GM21381 (cell line): ENCODE measurements around the gene OPA3.

Experiments
- ATAC-seq: cut with Tn5 transposase; IDR thresholded peaks from one replicate; pipeline ENCODE4 v1.9.1; 2021; ENCODE audit warnings: mild to moderate bottlenecking, moderate library complexity; ENCODE audit not compliant: unreplicated experiment

Gene OPA3

GRCh38 chr19:45568732-45569131, 15.9 kb downstream of the OPA3 start:
- ATAC-seq, result no peak

DNA sequence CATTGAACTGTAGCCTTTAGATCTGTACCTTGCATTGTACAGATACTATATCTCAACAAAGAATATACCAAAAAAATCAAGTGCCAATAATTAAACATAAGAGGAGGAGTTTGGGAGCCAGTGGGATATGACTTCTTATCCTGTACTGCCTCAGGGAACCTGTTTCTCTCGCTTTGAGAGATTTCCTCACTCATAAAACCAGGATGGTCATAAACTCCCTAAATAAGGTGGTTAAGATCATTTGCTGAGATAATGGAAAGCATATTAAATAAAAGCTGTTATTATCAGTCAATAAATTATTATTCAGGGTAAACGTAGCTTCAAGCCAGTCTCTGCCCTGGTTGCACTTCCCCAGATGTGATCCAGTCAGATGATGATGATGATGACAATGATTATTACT, 17.0 kb downstream of the OPA3 start:
- no peak for ATAC-seq

GRCh38 chr19:45564131-45564780, 20.3 kb downstream of the OPA3 start:
- ATAC-seq, result no peak

- no peak for ATAC-seq
Observed at GRCh38 chr19:45560686-45561085, 23.9 kb downstream of the OPA3 start.

DNA sequence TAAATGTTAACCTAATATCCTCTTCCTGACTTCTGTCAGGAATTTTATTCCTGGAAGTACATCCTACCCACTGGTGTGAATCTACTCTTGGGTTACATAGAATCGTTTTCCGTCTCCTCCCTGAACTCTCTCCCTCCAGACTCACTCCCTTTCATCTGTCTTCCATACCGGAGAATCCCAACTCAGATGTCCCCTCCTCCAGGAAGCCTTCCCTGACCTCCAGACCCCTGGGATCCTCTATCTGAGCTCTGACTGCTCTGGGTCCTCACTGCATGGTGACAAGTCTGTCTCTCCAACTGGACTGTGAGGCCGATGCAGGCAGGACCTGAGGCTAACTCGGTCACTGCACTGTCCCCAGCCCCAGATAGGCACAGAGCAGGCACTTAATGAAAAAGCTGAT, 24.6 kb downstream of the OPA3 start:
- no peak for ATAC-seq

DNA sequence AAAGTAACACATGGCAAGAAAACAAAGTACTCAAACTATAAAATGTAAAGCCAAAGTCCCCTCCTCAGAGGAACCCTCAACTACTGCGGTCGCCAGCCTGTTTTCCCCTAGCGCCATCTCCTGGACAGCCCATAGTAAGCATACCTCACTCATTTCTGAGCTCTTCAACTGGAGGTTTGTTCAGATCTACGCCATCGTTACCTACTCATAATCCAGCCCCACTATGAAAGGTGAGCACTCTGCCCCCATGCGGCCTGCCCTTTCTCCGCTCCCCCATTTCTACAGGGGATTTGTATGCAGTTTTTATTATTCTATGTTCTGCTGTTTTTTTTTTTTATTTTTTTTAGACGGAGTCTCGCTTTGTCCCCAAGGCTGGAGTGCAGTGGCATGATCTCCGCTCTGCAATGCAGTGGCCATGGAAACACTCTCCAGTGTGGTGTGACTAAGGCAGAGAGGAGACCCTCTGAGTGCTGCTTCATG, 26.2 kb downstream of the OPA3 start:
- no peak for ATAC-seq

GRCh38 chr19:45556835-45557234, 27.8 kb downstream of the OPA3 start:
- ATAC-seq, result no peak

GRCh38 chr19:45554481-45554880, 30.1 kb downstream of the OPA3 start:
- no peak for ATAC-seq

DNA sequence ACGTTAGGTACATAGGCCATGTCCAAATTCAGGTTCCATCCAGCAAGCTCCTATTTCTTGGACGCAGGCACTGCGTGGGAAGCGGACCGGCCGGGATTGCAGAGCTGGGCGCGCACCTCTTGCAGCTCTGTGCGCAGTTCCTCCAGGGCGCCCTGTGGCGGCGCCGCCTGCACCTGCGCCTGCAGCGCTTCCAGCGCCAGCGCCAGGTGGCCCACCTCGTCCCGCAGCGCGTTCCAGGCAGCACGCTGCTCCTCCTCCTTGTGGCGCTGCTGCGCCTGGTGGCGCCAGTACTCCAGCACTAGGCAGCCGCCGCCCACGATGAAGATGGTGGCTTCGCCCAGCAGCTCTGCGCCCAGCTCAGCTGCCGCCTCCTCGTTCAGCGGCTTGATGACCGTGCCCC, 31.1 kb downstream of the OPA3 start:
- no peak for ATAC-seq

DNA sequence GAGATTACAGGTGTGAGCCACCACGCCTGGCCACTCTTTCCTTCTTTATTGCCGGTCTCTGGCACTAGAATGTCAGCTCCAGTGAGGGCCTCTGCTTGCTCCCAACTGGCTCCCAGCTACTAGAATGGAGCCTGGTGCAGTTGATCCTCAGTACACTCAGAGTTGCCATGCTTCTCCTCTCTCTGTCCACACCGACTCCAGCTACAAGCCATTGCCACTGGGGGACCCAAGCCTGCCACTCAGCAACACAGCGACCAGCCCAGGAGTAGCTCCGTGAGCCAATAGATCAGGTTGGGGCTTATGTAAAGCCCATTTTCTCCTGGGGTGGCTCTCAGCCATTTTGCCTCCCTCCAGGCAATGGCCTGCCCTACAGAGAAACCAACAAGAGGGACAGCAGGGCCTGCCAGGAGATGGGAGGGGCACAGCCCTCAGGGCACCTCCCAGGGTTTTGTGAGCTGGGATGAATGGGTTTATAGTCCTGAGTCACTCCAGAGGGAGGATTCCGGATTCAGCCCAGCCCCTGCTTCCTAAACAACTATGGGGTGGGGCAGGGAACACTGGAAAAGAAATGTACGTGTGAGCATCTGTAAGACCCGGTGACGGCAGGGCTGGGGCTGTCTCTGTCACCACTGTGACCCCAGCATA, 36.5 kb downstream of the OPA3 start:
- ATAC-seq, result no peak

DNA sequence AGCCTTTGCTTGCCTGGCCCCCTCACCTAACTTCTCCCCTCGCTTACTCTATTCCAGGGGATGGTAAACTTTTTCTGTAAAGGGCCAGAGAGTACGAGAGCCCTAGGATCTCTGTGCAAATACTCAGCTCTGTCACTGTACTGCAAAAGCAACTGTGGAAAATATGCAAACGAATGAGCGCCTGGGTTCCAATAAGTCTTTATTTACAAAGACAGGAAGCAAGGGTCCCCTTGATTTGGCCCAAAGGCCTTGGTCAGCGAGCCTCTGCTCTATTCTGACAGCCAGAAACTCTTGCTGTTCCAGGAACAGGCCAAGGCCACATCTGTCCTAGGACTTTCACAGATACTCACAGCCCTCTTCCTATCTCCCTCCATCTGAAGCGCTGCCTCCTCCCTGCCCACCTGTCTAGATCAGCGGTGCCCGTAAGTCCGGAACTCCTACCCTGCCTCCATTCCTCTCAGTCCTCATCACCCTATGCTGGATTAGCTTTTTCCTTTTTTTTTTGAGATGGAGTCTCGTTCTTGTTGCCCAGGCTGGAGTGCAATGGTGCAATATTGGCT, 37.3 kb downstream of the OPA3 start:
- no peak for ATAC-seq

DNA sequence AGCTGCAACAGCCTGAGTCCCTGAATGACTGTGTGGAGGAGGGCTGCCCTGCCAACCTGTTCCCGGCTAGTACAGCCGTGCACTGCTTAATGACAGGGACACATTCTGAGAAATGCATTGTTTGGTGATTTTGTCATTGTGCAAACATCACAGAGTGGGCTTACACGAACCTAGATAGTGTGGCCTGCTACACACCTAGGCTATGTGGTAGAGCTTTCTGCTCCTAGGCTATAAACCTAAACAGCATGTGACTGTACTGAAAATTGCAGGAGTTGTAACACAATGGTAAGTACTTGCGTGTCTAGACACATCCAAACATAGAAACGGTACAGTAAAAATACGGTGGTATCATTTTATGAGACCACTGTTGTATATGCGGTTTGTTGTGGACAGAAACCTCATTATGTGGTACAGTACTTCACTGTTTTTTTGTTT, 42.4 kb downstream of the OPA3 start:
- ATAC-seq, result no peak

DNA sequence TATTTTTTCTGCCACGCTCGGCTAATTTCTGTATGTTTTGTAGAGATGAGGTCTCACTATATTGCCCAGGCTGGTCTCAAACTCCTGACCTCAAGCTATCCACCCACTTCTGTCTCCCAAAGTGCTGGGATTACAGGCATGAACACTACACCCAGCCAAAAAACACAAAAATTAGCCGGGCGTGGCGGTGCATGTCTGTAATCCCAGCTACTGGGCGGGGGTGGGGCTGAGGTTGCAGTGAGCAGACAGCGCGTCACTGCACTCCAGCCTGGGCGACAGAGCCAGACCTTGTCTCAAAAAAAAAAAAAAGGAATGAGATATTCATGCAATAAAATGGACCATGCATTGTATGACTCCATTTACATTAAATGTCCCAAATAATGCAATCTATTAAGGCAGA, 45.1 kb downstream of the OPA3 start:
- ATAC-seq, result no peak

GRCh38 chr19:45531349-45531748, 53.3 kb downstream of the OPA3 start:
- ATAC-seq, result no peak

DNA sequence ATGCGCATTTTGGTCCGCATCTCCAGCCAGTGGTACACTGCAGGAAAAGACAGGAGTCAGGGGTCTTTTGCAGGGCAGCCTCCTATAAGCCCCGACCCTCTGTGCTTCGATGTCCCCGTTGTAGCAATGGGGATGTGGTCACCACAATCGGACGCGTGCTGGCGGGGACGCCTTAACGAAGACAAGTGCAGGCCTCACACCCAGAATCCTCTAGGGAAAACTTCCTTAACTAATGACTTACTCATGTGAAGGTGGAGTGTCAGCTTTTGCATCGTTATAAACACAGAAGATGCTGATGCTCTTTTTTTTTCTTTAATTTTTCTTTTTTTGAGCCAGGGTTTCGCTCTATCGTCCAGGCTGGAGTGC, 55.2 kb downstream of the OPA3 start:
- no peak for ATAC-seq

- no peak for ATAC-seq
Observed at GRCh38 chr19:45528744-45529419, 55.7 kb downstream of the OPA3 start.

DNA sequence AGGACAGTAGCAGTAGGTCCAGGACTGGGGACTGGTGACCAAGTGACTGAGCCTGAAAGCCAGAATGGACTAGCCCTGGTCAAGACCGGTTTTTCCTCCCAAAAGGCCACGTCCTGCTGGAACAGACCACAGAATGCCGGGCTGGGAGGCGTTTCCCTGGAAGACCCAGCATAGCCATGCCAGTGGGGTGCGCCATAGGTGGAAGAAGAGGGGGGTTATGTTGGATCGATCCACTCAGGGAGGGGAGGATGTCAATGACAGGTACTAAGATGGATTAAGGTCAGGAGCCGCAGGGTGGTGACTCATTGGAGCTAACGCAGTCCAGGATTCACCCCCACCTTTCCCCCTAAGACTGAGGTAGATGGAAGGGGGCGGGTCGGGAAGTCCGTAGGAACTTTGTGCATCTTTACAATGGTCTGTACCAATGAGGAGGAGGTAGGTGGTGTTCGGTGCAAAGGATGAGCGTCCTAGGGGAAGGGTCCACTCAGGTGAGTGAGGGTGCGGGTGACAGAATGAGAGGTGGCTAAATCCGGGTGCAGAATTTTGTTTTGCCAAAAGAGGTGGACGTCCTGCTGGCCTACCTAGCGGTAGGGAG, 56.4 kb downstream of the OPA3 start:
- ATAC-seq, result no peak

DNA sequence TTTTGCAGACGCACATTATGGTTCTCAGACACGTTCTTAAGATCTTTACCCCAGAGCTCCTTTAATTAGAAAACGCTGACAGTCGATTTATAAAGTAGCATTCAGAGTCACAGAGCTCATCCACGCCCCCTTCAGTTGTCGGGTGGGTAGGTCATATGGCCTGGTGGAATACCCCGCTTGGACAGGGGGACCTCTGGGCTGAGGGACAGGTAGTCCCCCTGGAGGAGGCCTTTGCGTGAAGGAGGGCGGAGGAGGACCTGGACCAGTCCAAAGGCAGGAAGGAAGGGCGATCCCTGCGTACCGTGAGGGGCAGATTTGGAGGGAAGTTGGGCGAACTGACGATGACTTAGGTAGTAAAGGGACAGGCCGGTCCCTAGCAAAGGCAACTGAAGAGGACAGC, 56.9 kb downstream of the OPA3 start:
- no peak for ATAC-seq

DNA sequence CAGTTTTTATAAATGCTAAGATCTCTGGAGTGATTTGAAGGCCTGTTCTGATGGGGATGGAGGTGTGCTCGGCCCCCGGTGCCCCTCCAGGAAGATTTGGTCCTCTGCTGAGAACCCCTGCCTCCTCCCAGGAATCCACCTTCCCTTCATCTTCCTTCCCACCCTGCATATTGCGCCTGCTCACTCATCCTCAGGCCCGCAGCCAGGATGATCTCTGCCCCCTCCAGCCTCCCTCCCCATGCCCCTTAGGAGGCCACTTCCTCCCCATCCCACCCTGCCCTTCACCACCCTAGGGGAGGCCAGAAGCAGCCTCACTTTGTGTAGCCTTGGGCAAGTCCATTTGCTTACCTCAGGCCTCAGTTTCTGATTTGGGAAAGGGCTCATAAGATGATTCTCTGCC, 57.6 kb downstream of the OPA3 start:
- ATAC-seq, result no peak

GRCh38 chr19:45526143-45526542, 58.5 kb downstream of the OPA3 start:
- ATAC-seq, result no peak

GRCh38 chr19:45524575-45525129, 60.0 kb downstream of the OPA3 start:
- no peak for ATAC-seq
